Measurements from ENCODE around the gene PIN1.

DNA sequence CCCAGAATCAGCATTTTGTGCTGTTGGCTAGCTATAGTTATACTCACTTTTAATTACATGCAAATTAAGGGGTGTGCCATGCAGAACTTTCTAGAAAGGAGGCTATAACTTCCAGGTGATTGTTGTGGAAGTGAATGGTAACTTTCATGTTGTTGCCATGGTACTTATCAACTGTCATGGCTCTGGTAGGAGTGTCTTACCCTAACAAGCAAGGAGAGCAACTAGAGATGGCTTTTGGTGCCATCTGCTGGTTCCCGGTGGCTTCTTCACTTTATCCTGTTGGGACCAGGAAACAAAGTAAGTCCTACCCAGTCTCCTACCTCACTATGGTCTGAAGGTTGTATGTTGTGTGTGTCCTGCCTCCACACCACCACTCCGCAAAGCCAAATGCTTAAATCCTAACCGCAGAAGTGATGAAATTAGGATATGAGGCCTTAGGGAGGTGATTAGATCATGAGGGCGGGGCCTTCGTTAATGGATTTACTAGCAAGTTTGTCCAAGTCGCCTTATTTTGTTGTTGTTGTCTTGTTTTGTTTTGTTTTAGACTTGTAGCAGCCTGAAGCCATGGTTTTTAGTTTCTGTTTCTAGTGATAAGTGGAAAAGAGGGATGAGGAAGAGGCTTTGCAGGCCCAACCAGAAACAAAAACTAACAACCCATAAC, 38.9 kb upstream of the PIN1 start:
- TF ChIP-seq CEBPB (IDR thresholded peaks at IDR 0.05) (no peak), EGR1 (IDR thresholded peaks at IDR 0.05) (no peak), YY1 (IDR thresholded peaks at IDR 0.05; ENCODE audit: low read depth) (peak; percentile 61; the same call in 1 of the 2 replicates), NFIC (IDR thresholded peaks at IDR 0.05) (no peak), EP300 (IDR thresholded peaks at IDR 0.05; ENCODE audit: borderline replicate concordance) (no peak), FOXM1 (IDR thresholded peaks at IDR 0.05; ENCODE audit: borderline replicate concordance, low read depth) (no peak), ZBTB7A (IDR thresholded peaks at IDR 0.05; ENCODE audit: low read depth) (no peak), CREB1 (IDR thresholded peaks at IDR 0.05; ENCODE audit: low read depth) (no peak), TAF1 (IDR thresholded peaks at IDR 0.05; ENCODE audit: low read depth) (no peak)
- TF ChIP-seq, protein P1, sequence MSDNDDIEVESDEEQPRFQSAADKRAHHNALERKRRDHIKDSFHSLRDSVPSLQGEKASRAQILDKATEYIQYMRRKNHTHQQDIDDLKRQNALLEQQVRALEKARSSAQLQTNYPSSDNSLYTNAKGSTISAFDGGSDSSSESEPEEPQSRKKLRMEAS (IDR thresholded peaks at IDR 0.05) = no peak
- TF ChIP-seq, protein P2, sequence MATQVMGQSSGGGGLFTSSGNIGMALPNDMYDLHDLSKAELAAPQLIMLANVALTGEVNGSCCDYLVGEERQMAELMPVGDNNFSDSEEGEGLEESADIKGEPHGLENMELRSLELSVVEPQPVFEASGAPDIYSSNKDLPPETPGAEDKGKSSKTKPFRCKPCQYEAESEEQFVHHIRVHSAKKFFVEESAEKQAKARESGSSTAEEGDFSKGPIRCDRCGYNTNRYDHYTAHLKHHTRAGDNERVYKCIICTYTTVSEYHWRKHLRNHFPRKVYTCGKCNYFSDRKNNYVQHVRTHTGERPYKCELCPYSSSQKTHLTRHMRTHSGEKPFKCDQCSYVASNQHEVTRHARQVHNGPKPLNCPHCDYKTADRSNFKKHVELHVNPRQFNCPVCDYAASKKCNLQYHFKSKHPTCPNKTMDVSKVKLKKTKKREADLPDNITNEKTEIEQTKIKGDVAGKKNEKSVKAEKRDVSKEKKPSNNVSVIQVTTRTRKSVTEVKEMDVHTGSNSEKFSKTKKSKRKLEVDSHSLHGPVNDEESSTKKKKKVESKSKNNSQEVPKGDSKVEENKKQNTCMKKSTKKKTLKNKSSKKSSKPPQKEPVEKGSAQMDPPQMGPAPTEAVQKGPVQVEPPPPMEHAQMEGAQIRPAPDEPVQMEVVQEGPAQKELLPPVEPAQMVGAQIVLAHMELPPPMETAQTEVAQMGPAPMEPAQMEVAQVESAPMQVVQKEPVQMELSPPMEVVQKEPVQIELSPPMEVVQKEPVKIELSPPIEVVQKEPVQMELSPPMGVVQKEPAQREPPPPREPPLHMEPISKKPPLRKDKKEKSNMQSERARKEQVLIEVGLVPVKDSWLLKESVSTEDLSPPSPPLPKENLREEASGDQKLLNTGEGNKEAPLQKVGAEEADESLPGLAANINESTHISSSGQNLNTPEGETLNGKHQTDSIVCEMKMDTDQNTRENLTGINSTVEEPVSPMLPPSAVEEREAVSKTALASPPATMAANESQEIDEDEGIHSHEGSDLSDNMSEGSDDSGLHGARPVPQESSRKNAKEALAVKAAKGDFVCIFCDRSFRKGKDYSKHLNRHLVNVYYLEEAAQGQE (IDR thresholded peaks at IDR 0.05; ENCODE audit: low read depth) = no peak

All from Ishikawa (cell line).